HS-5 (cell line): ENCODE measurements around the gene SMIM38.
"Not testable (repeated sequence)": the region's sequence is repeated elsewhere in the genome, so short reads cannot be mapped to it uniquely, and the experiment has no call there.

ENCODE experiments used
- DNase-seq: peaks from one replicate; pipeline ENCODE4 v3.0.0-alpha.2; 2012; ENCODE audit warnings: low read depth

Gene SMIM38

GRCh38 chr11:69122326-69122629, 33.5 kb upstream of the SMIM38 start:
- DNase-seq = no peak

GRCh38 chr11:69122630-69123431, 32.9 kb upstream of the SMIM38 start:
- peak; percentile 56 for DNase-seq

DNA sequence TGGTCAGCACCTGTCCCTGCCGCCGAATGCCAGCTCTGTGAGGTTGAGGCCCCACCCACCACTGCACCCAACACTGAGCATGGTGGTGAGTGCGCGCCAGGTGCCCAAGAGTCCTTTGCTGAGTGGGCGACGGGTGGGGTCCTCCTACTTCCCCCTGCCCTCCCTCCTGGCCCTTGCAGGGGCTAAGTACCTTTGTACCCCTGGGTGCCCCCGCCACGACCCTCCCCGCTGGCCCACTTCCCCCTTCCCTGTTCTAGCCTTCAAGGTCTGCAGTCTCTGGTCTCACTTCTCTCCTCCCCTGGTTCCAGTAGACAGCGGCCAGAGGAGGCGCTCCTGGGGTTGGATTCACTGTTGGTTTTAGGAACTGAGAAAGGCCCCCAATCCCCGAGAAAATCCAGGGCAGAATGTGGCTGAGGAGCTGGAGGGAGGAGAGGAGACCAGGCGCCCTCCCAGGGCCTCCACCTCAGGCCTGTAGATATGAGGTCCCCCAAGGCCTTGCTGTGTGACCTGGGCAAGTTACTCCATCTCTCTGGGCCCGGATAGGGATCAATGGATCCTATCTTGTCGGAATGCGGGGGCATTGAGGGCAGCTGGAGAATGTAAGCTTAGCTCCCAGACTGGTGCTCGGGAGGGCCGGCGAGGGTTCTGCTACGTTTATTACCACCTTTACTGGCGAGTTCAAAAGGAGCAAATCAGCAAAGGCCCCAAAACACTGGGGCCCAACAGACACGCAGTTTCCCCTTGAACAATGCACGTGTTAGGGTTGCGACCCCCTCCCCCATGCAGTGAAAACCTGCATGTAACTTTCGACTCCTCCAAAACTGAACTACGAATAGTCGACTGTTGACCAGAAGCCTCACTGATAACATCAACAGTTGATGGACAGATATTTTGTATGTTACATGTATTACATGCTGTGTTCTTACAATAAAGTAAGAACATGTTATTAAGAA, 31.9 kb upstream of the SMIM38 start:
- DNase-seq = no peak

DNA sequence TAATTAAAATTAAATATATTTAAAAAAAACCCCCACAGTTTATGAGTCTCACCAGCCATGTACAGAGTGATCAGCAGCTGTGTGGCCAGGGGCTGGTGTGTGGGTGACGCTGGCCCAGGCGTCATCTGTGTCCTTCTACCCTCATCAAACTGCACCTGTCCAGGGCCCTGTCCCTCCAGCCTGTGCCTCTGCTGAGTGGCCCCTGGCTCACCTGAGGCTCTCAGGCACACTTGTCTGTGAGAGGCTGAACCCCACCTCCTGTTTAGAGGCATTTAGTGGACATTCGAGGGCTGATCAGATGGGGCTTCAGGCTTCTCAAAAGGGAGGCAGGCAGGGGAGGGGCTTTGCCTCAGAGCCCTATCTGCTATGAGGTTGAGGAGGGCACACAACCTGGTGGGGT, 29.9 kb upstream of the SMIM38 start:
- DNase-seq = no peak

DNA sequence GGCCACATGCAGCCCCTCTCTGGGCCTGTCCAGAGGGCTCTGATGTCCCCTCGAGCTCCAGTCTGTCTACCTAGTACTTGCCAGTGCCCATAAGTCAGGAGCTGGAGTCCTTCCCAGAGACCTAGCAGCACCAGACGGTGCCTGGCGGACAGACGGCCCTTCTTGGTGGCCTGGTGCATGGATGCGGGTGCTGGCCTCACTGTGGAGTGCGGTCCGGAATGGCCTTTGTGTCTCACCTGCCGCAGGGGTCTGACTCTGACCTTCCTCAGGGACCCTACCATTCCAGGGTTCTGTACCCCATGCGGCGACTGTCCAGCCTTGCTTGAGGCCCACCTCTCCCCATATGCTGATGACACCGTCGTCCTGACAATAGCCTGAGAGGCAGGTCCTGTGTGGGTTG, 29.4 kb upstream of the SMIM38 start:
- no peak for DNase-seq

- DNase-seq = no peak
Measured at GRCh38 chr11:69127081-69127850, 28.5 kb upstream of the SMIM38 start.

DNA sequence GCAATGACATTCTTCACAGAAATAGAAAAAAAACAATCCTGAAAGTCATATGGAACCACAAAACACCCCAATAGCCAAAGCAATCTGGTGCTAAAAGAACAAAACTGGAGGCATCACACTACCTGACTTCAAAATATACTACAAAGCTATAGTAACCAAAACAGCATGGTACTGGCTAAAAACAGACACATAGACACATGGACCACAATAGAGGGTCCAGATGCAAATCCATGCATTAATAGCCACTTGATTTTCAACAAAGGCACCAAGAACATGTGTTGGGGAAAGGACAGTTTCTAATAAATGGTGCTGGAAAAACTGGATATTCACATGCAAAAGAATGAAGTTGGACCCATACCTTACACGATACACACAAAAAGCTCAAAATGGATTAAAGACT, 27.9 kb upstream of the SMIM38 start:
- DNase-seq = no peak

DNA sequence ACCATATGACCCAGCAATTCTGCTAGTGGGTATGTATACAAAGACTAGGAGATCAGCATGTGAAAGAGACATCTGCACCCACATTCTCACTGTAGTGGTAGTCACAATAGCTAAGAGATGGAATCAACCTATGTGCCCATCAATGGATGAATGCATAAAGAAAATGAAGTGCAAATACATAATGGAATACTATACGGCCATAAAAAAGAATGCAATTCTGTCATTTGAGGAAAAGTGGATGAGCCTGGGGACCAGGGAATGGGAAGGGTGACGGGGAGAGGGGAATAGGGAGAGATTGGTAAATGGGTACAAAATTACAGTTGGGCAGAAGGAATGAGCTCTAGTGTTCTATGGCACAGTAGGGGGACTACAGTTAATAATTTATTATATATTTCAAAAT, 26.7 kb upstream of the SMIM38 start:
- DNase-seq = no peak

GRCh38 chr11:69129647-69130046, 26.1 kb upstream of the SMIM38 start:
- no peak for DNase-seq

DNA sequence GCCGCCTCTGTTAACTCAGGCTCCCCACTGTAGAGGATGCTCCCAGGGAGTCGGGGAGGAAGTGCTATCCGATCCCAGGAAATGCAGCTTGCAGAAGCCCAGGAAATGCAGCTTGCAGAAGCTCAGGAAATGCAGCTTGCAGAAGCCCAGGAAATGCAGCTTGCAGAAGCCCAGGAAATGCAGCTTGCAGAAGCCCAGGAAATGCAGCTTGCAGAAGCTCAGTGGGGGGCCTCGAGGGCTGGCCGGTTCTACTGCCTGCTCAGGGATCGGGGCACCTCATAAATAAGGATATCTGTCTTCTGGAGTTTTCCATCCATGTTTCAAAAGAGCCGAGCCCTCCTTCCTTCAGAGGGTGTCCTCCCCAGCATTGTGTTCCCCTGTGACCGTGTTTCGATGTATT, 25.1 kb upstream of the SMIM38 start:
- DNase-seq = no peak

- no peak for DNase-seq
Measured at GRCh38 chr11:69131121-69131566, 24.6 kb upstream of the SMIM38 start.

- peak; percentile 26 for DNase-seq
Measured at GRCh38 chr11:69131644-69132300, 24.0 kb upstream of the SMIM38 start.

DNA sequence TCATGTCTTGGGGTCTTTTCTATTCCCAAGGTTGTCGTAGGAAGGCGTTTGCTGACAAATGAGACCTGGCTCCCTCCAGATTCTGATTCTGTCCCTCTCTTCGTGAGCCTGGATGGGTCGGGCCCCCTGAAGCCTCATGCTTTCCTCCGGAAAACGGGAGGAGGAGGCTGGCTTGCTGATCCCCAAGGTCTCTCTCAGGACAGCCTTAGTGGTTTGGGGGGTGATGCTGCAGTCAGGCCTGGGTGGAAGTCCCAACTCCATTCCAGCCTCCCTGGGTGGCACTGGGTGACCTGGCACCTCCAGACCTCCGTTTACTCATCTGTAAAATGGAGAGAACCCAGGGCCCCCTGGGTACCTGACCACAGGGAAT, 23.4 kb upstream of the SMIM38 start:
- no peak for DNase-seq

- no peak for DNase-seq
Measured at GRCh38 chr11:69133251-69133650, 22.5 kb upstream of the SMIM38 start.

DNA sequence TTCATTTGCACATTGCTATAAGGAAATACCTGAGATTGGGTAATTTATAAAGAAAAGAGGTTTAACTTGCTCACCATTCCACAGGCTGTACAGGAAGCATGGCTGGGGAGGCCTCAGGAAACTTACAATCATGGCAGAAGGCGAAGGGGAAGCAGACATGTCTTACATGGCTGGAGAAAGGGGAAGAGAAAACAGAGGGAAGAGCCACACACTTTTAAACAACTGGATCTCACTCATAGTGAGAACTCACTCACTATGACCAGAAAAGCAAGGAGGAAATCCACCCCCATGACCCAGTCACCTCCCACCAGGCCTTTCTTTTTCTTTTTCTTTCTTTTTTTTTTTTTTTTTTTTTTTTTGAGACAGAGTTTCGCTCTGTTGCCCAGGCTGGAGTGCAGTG, 21.6 kb upstream of the SMIM38 start:
- DNase-seq = not testable (repeated sequence)

DNA sequence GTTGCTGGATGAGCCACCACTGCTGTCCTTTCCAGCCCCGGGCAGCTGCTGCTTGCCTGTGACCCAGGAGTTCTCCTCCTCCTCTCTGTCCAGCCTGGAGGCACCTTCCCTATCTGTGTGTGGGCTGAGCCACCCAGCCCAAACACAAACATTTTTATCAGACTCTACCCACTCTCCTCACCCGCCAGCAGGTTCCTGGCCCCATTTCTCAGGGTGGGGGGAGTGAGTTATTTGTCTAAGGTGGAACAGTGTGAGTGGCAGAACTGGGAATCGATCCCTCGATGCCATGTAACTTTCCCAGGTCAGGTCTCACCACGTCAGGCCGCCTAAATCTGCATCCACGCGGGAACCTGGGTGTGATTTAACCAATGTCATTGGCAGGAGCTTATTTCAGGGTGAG, 20.8 kb upstream of the SMIM38 start:
- DNase-seq = no peak

GRCh38 chr11:69135420-69136363, 20.0 kb upstream of the SMIM38 start:
- no peak for DNase-seq

GRCh38 chr11:69136471-69136870, 19.3 kb upstream of the SMIM38 start:
- no peak for DNase-seq

DNA sequence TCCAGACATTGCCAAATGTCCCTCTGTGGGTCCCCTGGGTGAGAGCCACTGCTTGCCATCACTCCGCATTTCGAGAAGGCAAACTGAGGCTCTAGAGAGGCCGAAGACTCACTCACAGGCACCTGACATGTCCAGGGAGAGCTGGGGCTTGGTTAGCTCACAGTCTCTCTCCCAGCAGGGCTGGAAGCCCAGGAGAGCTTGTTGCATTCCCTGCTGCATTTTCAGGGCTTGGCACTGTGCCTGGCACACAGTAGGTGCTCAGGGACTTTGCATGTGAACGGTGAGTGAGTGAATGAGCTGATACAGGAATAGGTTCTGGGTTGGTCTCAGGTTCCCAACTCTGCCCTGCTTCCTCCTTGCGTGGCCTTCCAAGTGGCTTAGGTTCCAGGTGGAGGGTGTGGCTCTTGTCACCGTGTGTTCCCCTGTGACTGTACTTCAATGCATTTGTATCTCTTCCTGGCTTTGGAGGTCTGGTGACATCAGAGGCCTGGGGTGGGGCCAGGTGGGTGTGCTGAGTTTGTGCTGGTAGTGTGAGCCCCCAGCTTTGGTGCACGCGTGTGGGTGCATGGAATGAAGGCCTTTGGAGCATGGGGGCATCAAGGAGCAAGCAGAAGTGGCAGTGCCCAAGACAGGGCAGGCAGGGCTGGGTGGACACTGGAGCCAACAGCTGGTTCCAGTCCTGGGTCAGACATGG, 18.4 kb upstream of the SMIM38 start:
- no peak for DNase-seq

DNA sequence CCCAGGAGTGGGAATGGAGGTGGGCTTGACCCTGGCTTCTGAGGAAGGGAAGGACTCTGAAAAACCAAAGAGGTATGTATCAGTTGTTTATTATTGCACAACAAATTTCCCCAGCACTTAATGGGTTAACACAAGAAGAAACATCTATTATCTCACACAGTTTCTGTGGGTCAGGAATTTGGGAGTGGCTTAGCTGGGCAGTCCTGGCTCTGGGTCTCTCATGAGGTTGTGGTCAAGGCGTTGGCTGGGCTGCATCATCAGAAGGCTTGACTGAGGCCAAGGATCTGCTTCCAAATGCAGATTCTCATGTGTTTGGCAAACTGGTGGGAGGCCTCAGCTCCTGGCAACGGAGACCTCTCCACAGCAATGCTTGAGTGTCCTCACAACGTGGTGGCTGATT, 17.5 kb upstream of the SMIM38 start:
- DNase-seq = no peak
